HCT116 (cell line): ENCODE results near the gene ZDHHC16. TPM values are rescaled to one million over a fixed set of nuclear protein-coding genes. Genes with fewer than 3 reads are reported as not detected.

ENCODE experiments used
- ATAC-seq: fragments of 200-7000 bp; cut with Tn5 transposase; 2 replicates; pipeline ENCODE4 v1.9.1; 2020; ENCODE audit warnings: mild to moderate bottlenecking, moderate library complexity
- BruUV-seq: library from RNA; stranded (reverse); fragments of 400-500 nt; replicated peaks from 2 replicates; lab custom pipeline; 2021; lab: Mats Ljungman, UMichigan
- CTCF ChIA-PET: fragments of 300-600 bp; sonication (Branson Sonifier 250); formaldehyde crosslinking; loops from one replicate; lab custom pipeline; 2021; ENCODE audit warnings: antibody characterized with exemption; lab: Charles Lee
- POLR2A ChIA-PET: fragments of 300-600, 350-600 bp; sonication (Branson Sonifier 250); formaldehyde crosslinking; loops from one replicate; lab custom pipeline; 2021; ENCODE audit warnings: antibody characterized with exemption; lab: Charles Lee
- RAD21 ChIA-PET, 2 experiments: fragments of 300-600 bp; sonication (Branson Sonifier 250); formaldehyde crosslinking; loops; one replicate each; lab custom pipeline; 2023; ENCODE audit warnings: low total read pairs in 2 of 2; ENCODE audit not compliant: uncharacterized antibody in 2 of 2, unreplicated experiment in 2 of 2, low non-redundant PET in 1 of 2; lab: Charles Lee
- DNase-seq: peaks from one replicate; pipeline ENCODE4 v3.0.0-alpha.2; 2010; ENCODE audit warnings: low read depth, low spot score
- H2AFZ ChIP-seq: fragments of 200-600 bp; shearing (Covaris generic), sonication (generic); 2 replicates; pipeline ENCODE4 v1.6.1; 2017; ENCODE audit warnings: low read depth, mixed run types, mixed read lengths, antibody characterized with exemption, low read length; ENCODE audit not compliant: poor library complexity, severe bottlenecking
- H3K27ac ChIP-seq: 2 replicates; pipeline ENCODE4 v1.5.1; 2012; ENCODE audit warnings: low read depth, low read length
- H3K27me3 ChIP-seq: fragments of 200-600 bp; sonication (generic); 2 replicates; pipeline ENCODE4 v1.6.1; 2016; ENCODE audit warnings: mixed run types, low read length, mixed read lengths; ENCODE audit not compliant: insufficient read depth
- H3K36me3 ChIP-seq, 2 experiments: fragments of 200-500 bp in 1 of 2; fragments of 200-600 bp in 1 of 2; sonication (Bioruptor generic) in 1 of 2; sonication (generic) in 1 of 2; 2 replicates each; pipeline versions ENCODE4 v1.5.1 to v1.6.1; 2014 to 2016; ENCODE audit warnings: low read length in 2 of 2, inconsistent platforms in 1 of 2, mixed read lengths in 1 of 2, mixed run types in 1 of 2; ENCODE audit not compliant: insufficient read depth in 2 of 2, control insufficient read depth in 1 of 2
- H3K4me1 ChIP-seq, 2 experiments: fragments of 200-600 bp in 1 of 2; sonication (generic) in 1 of 2; 2 replicates each; pipeline versions ENCODE4 v1.5.1 to v1.6.1; 2012 to 2017; ENCODE audit warnings: low read length in 2 of 2, inconsistent platforms in 1 of 2, mild to moderate bottlenecking in 1 of 2, mixed read lengths in 1 of 2, mixed run types in 1 of 2, moderate library complexity in 1 of 2; ENCODE audit not compliant: insufficient read depth in 2 of 2, control insufficient read depth in 1 of 2
- H3K4me2 ChIP-seq: fragments of 200-600 bp; sonication (generic); 2 replicates; pipeline ENCODE4 v1.6.1; 2017; ENCODE audit warnings: mixed run types, low read length, mixed read lengths
- H3K4me3 ChIP-seq, 2 experiments: fragments of 200-600 bp in 1 of 2; sonication (generic) in 1 of 2; replicated peaks in 1 of 2; 2 replicates each; pipeline ENCODE4 v1.5.1; 2011 to 2016; ENCODE audit warnings: low read length in 2 of 2, control low read depth in 1 of 2, low read depth in 1 of 2, mild to moderate bottlenecking in 1 of 2, mixed read lengths in 1 of 2, mixed run types in 1 of 2
- H3K79me2 ChIP-seq: fragments of 200-600 bp; sonication (generic); 2 replicates; pipeline ENCODE4 v1.6.1; 2017; ENCODE audit warnings: mild to moderate bottlenecking, mixed run types, low read length, moderate library complexity, mixed read lengths; ENCODE audit not compliant: insufficient read depth
- H3K9ac ChIP-seq: fragments of 200-600 bp; sonication (generic); 2 replicates; pipeline ENCODE4 v1.6.1; 2016; ENCODE audit warnings: low read length, mixed read lengths
- H3K9me2 ChIP-seq: fragments of 200-600 bp; sonication (generic), shearing (Covaris generic); 2 replicates; pipeline ENCODE4 v1.6.1; 2017; ENCODE audit warnings: mixed run types, mild to moderate bottlenecking, moderate library complexity; ENCODE audit not compliant: insufficient read depth
- H3K9me3 ChIP-seq, 2 experiments: fragments of 200-500 bp in 1 of 2; fragments of 200-600 bp in 1 of 2; sonication (Bioruptor generic) in 1 of 2; sonication (generic) in 1 of 2; 2 replicates each; pipeline ENCODE4 v1.6.1; 2014 to 2017; ENCODE audit warnings: low read length in 2 of 2, mixed read lengths in 2 of 2, inconsistent platforms in 1 of 2, low read depth in 1 of 2, mild to moderate bottlenecking in 1 of 2, mixed run types in 1 of 2, moderate library complexity in 1 of 2; ENCODE audit not compliant: control insufficient read depth in 1 of 2, insufficient read depth in 1 of 2
- H4K20me1 ChIP-seq: fragments of 200-600 bp; sonication (generic), shearing (Covaris generic); 2 replicates; pipeline ENCODE4 v1.6.1; 2017; ENCODE audit warnings: mixed run types, mild to moderate bottlenecking, moderate library complexity; ENCODE audit not compliant: insufficient read depth
- CBX3 ChIP-seq: IDR thresholded peaks from 2 replicates; pipeline ENCODE4 v1.6.1; 2012; ENCODE audit warnings: low read depth
- EGR1 ChIP-seq: IDR thresholded peaks from 2 replicates; pipeline ENCODE4 v1.6.1; 2012; ENCODE audit warnings: low read depth
- EZH2 ChIP-seq: fragments of 200-600 bp; sonication (generic); IDR thresholded peaks from 2 replicates; pipeline ENCODE4 v1.6.1; 2017; ENCODE audit warnings: antibody characterized with exemption, mixed run types
- FOSL1 ChIP-seq: IDR thresholded peaks from 2 replicates; pipeline ENCODE4 v1.6.1; 2012; ENCODE audit warnings: low read depth
- JUND ChIP-seq: IDR thresholded peaks from 2 replicates; pipeline ENCODE4 v1.6.1; 2012
- POLR2A ChIP-seq: IDR thresholded peaks from 2 replicates; pipeline ENCODE4 v1.7.0; 2011; ENCODE audit warnings: borderline replicate concordance; ENCODE audit not compliant: insufficient read depth, insufficient read length; ENCODE audit errors: extremely low read depth
- POLR2AphosphoS5 ChIP-seq: IDR thresholded peaks from 2 replicates; pipeline ENCODE4 v1.6.1; 2011; ENCODE audit warnings: mild to moderate bottlenecking, low read depth, low read length, moderate library complexity
- RAD21 ChIP-seq: IDR thresholded peaks from 2 replicates; pipeline ENCODE4 v1.6.1; 2012; ENCODE audit warnings: low read depth, mild to moderate bottlenecking
- TCF7L2 ChIP-seq: IDR thresholded peaks from 2 replicates; pipeline ENCODE4 v1.7.0; 2011; ENCODE audit warnings: borderline replicate concordance, inconsistent platforms; ENCODE audit not compliant: insufficient read depth, insufficient read length; ENCODE audit errors: extremely low read depth
- ZFX ChIP-seq: fragments of 450-650 bp; IDR thresholded peaks from 2 replicates; pipeline ENCODE4 v1.6.1; 2017
- ZNF274 ChIP-seq: fragments of 200-500 bp; sonication (Bioruptor generic); IDR thresholded peaks from 2 replicates; pipeline ENCODE4 v1.6.1; 2014; ENCODE audit warnings: mild to moderate bottlenecking, low read depth, low read length, inconsistent platforms
- intact Hi-C: fragments of 100-400 bp; cut with micrococcal nuclease; formaldehyde crosslinking; loops from 2 replicates; pipeline ENCODE4 v1.10.0; 2022
- total RNA-seq: library from RNA; stranded (reverse); gene quantifications from one replicate; pipeline ENCODE4 v1.2.1, GENCODE V29; 2021; ENCODE audit not compliant: unreplicated experiment
- TF ChIP-seq, protein P1 (sequence below): IDR thresholded peaks from 2 replicates; pipeline ENCODE4 v1.6.1; 2012; ENCODE audit warnings: low read depth
- TF ChIP-seq, protein P2 (sequence below): IDR thresholded peaks from 2 replicates; pipeline ENCODE4 v1.6.1; 2012
- TF ChIP-seq, protein P3 (sequence below): IDR thresholded peaks from 2 replicates; pipeline ENCODE4 v1.6.1; 2011; ENCODE audit warnings: mild to moderate bottlenecking, low read length, moderate library complexity; ENCODE audit not compliant: insufficient replicate concordance; ENCODE audit errors: extremely low read depth

ZDHHC16 gene
- total RNA-seq, 1 experiment from 2014 or later, result 34.0 TPM

DNA sequence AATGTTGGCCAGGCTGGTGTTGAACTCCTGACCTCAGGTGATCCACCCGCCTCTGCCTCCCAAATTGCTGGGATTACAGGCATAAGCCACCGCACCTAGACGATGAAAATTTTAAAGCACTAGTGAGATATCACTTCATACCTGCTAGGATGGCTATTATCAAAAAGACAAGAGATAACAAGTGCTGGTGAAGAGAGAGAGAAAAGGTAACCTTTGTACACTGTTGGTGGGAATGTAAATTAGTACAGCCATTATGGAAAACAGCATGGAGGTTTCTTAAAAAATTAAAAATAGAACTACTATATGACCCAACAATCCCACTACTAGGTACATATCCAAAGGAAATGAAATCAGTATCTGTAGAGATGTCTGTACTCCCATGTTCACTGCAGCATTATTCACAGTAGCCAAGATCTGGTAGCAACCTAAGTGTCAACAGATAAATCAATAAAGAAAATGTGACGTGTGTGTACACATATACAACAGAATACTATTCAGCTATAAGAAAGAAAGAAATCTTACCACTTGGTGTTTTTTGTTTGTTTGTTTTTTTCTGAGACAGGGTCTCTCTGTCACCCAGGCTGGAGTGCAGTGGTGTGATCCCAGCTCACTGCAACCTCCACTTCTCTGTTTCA lies 39.8 kb downstream of the ZDHHC16 start:
- no TSS peak for BruUV-seq
- Histone ChIP-seq H4K20me1 (peaks cover 2% of the 10 kb centered on the region; the same call in 1 of the 2 replicates), H3K9me3 (no peaks in the 10 kb centered on the region), H3K9ac (no peak overlapping the region), H3K9me2 (no peaks in the 10 kb centered on the region), H3K4me2 (no peak overlapping the region), H3K36me3 (peaks cover 6 to 8% of the 10 kb centered on the region in 2 experiments; a peak in 3 of 4 replicates), H2AFZ (no peak overlapping the region), H3K27ac (no peak overlapping the region), H3K79me2 (peaks cover 88% of the 10 kb centered on the region), H3K4me1 (no peaks in the 10 kb centered on the region; a peak in 1 of 4 replicates), H3K4me3 (no peak overlapping the region), H3K27me3 (no peaks in the 10 kb centered on the region)
- ChIA-PET POLR2A (no interaction called here), CTCF (no interaction called here), RAD21 (no interaction called here)
- intact Hi-C loops, result no loop called here
- DNase-seq, result no peak
- no peak for TF ChIP-seq ZNF274
- no peak for ATAC-seq

DNA sequence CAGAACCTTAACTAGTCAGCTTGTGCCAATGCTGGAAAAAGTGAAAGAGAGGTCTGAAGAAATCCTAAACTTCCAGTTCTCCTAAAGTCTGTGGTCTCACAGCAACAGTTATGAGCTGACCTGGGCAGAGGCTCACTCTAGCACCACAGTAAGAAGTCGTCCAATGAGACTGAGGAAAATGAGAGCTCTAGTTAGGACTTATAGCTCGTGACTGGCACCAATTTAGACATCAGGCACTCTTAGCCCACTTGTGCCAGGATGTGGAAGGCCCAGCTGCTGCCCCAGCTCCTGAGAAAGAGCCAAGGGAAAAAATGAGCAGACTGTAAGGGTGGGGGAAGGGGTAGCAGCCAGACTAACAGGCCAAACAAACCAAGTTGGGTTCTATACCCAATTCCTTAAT lies 44.6 kb downstream of the ZDHHC16 start:
- Histone ChIP-seq H3K27ac (no peak overlapping the region), H4K20me1 (peaks cover 2% of the 10 kb centered on the region; the same call in 1 of the 2 replicates)
- intact Hi-C loops, result no loop called here

More for the DNA sequence above, 44.6 kb downstream of the ZDHHC16 start:
- ChIA-PET RAD21 (no interaction called here), CTCF (no interaction called here), POLR2A (no interaction called here)
- no TSS peak for BruUV-seq
- no peak overlapping the region for H3K9ac ChIP-seq
- no peak for ATAC-seq
- H3K4me1 ChIP-seq, result no peaks in the 10 kb centered on the region
- TF ChIP-seq EZH2 (no peak), TCF7L2 (no peak), CBX3 (no peak), JUND (no peak), EGR1 (no peak), RAD21 (no peak), ZFX (no peak), POLR2A (no peak), POLR2AphosphoS5 (no peak), FOSL1 (no peak)
- TF ChIP-seq, protein P1, sequence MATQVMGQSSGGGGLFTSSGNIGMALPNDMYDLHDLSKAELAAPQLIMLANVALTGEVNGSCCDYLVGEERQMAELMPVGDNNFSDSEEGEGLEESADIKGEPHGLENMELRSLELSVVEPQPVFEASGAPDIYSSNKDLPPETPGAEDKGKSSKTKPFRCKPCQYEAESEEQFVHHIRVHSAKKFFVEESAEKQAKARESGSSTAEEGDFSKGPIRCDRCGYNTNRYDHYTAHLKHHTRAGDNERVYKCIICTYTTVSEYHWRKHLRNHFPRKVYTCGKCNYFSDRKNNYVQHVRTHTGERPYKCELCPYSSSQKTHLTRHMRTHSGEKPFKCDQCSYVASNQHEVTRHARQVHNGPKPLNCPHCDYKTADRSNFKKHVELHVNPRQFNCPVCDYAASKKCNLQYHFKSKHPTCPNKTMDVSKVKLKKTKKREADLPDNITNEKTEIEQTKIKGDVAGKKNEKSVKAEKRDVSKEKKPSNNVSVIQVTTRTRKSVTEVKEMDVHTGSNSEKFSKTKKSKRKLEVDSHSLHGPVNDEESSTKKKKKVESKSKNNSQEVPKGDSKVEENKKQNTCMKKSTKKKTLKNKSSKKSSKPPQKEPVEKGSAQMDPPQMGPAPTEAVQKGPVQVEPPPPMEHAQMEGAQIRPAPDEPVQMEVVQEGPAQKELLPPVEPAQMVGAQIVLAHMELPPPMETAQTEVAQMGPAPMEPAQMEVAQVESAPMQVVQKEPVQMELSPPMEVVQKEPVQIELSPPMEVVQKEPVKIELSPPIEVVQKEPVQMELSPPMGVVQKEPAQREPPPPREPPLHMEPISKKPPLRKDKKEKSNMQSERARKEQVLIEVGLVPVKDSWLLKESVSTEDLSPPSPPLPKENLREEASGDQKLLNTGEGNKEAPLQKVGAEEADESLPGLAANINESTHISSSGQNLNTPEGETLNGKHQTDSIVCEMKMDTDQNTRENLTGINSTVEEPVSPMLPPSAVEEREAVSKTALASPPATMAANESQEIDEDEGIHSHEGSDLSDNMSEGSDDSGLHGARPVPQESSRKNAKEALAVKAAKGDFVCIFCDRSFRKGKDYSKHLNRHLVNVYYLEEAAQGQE, result no peak
- TF ChIP-seq, protein P2, sequence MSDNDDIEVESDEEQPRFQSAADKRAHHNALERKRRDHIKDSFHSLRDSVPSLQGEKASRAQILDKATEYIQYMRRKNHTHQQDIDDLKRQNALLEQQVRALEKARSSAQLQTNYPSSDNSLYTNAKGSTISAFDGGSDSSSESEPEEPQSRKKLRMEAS, result no peak
- TF ChIP-seq, protein P3, sequence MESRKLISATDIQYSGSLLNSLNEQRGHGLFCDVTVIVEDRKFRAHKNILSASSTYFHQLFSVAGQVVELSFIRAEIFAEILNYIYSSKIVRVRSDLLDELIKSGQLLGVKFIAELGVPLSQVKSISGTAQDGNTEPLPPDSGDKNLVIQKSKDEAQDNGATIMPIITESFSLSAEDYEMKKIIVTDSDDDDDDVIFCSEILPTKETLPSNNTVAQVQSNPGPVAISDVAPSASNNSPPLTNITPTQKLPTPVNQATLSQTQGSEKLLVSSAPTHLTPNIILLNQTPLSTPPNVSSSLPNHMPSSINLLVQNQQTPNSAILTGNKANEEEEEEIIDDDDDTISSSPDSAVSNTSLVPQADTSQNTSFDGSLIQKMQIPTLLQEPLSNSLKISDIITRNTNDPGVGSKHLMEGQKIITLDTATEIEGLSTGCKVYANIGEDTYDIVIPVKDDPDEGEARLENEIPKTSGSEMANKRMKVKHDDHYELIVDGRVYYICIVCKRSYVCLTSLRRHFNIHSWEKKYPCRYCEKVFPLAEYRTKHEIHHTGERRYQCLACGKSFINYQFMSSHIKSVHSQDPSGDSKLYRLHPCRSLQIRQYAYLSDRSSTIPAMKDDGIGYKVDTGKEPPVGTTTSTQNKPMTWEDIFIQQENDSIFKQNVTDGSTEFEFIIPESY, result no peak
- H3K4me2 ChIP-seq, result no peak overlapping the region
- peaks cover 0 to 3% of the 10 kb centered on the region in 2 experiments; a peak in 1 of 4 replicates for H3K36me3 ChIP-seq
- DNase-seq, result no peak
- no peaks in the 10 kb centered on the region for H3K27me3 ChIP-seq
- no peaks in the 10 kb centered on the region for H3K9me3 ChIP-seq
- H2AFZ ChIP-seq, result no peak overlapping the region
- peaks cover 97% of the 10 kb centered on the region for H3K79me2 ChIP-seq
- H3K9me2 ChIP-seq, result no peaks in the 10 kb centered on the region
- H3K4me3 ChIP-seq, result no peak overlapping the region
